GM10248 (cell line): Measurements from ENCODE around the gene KIZ.

Experiments used
- CTCF ChIA-PET: fragments of 300-600 bp; sonication (Branson Sonifier 250); formaldehyde crosslinking; extraction: SDS; loops from one replicate; lab custom pipeline; 2021; ENCODE audit warnings: antibody characterized with exemption; lab: Yijun Ruan, JAX
- POLR2A ChIA-PET: fragments of 350-650 bp; sonication (Branson Sonifier 250); formaldehyde crosslinking; extraction: SDS; loops from one replicate; lab custom pipeline; 2020; ENCODE audit warnings: antibody characterized with exemption; lab: Yijun Ruan, JAX
- DNase-seq: peaks from one replicate; pipeline ENCODE4 v3.0.0; 2012; ENCODE audit errors: extremely low spot score
- CTCF ChIP-seq: IDR thresholded peaks from 2 replicates; pipeline ENCODE4 v1.5.1; 2012; ENCODE audit warnings: mild to moderate bottlenecking, low read depth; ENCODE audit errors: extremely low read depth, missing control alignments, control extremely low read depth

Gene KIZ

GRCh38 chr20:21291026-21291425, 165.1 kb downstream of the KIZ start:
- ChIA-PET CTCF (no interaction called here), POLR2A (no interaction called here)
- no peak for TF ChIP-seq CTCF
- DNase-seq: no peak

GRCh38 chr20:21294755-21295154, 168.9 kb downstream of the KIZ start:
- TF ChIP-seq CTCF: no peak
- ChIA-PET POLR2A (no interaction called here), CTCF (interaction anchor here (0.6 to 1.3 kb wide), 2 partner anchors 8 to 210 kb away, joined by 3 to 4 read pairs; partner anchors contain the start of gene XRN2)
- DNase-seq: no peak
